Tibial nerve (tissue), 3 donors: Measurements from ENCODE around the gene AFG1L.

Experiments
- POLR2A ChIP-seq, 2 donors: fragments of 450-650 bp; IDR thresholded peaks; one replicate each; pipeline ENCODE4 v1.6.1; 2017; ENCODE audit warnings: antibody characterized with exemption in 2 of 2, mild to moderate bottlenecking in 2 of 2, moderate library complexity in 2 of 2
- TF ChIP-seq, protein P1 (sequence below), 5 experiments: fragments of 200-600 bp in 3 of 5; fragments of 450-650 bp in 2 of 5; sonication (generic) in 3 of 5; IDR thresholded peaks; one replicate each; pipeline ENCODE4 v1.5.1; 2016 to 2019; ENCODE audit warnings: antibody characterized with exemption in 5 of 5, mild to moderate bottlenecking in 3 of 5, moderate library complexity in 2 of 5

DNA sequence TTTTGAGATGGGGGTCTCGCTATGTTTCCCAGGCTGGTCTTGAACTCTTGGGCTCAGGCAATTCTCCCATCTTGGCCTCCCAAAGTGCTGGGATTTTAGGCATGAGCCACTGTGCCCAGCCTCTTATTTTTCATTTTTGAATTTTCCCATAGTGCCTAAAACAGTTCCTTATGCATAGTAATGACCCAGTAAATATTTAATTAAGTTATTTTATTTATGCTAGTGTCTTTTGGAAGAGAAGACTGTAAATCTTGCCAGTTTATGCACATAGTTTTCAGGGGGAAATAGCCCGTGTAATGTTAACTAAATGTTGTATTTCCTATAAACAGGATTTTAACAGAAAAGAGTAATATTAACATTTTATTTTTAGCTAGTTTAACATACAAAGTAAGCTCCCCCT, 60.3 kb downstream of the AFG1L start:
- TF ChIP-seq, protein P1, sequence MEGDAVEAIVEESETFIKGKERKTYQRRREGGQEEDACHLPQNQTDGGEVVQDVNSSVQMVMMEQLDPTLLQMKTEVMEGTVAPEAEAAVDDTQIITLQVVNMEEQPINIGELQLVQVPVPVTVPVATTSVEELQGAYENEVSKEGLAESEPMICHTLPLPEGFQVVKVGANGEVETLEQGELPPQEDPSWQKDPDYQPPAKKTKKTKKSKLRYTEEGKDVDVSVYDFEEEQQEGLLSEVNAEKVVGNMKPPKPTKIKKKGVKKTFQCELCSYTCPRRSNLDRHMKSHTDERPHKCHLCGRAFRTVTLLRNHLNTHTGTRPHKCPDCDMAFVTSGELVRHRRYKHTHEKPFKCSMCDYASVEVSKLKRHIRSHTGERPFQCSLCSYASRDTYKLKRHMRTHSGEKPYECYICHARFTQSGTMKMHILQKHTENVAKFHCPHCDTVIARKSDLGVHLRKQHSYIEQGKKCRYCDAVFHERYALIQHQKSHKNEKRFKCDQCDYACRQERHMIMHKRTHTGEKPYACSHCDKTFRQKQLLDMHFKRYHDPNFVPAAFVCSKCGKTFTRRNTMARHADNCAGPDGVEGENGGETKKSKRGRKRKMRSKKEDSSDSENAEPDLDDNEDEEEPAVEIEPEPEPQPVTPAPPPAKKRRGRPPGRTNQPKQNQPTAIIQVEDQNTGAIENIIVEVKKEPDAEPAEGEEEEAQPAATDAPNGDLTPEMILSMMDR (IDR thresholded peaks at IDR 0.05), result no peak
- TF ChIP-seq POLR2A (IDR thresholded peaks at IDR 0.05), result no peak
